ENCODE data around the gene NKX1-1.

- TF ChIP-seq CTCF (IDR thresholded peaks at IDR 0.05; ENCODE audit: insufficient read depth, low read length, poor library complexity, severe bottlenecking) (no peak), EZH2phosphoT487 (conservative IDR thresholded peaks at IDR 0.05; ENCODE audit: low read length) (no peak)
These were observed 7.3 kb downstream of the NKX1-1 start for GRCh38 chr4:1398681-1399507.
